HUES6 (cell line): ENCODE measurements around the gene LSM5.
"Not testable (repeated sequence)": the region's sequence is repeated elsewhere in the genome, so short reads cannot be mapped to it uniquely, and the experiment has no call there.

Source experiments
- H3K27ac ChIP-seq: 2 replicates; pipeline ENCODE4 v1.7.0; 2013; ENCODE audit warnings: low read depth, mild to moderate bottlenecking, low read length, inconsistent platforms
- H3K27me3 ChIP-seq: 2 replicates; pipeline ENCODE4 v1.6.1; 2013; ENCODE audit warnings: low read length; ENCODE audit not compliant: control insufficient read depth, insufficient read depth
- H3K36me3 ChIP-seq: 2 replicates; pipeline ENCODE4 v1.6.1; 2013; ENCODE audit warnings: low read length; ENCODE audit not compliant: control insufficient read depth, insufficient read depth
- H3K4me1 ChIP-seq: 2 replicates; pipeline ENCODE4 v1.6.1; 2013; ENCODE audit warnings: low read length; ENCODE audit not compliant: control insufficient read depth, insufficient read depth
- H3K4me3 ChIP-seq: 2 replicates; pipeline ENCODE4 v1.5.1; 2013; ENCODE audit warnings: low read depth, low read length
- H3K9ac ChIP-seq: one replicate; pipeline ENCODE4 v1.6.1; 2013; ENCODE audit warnings: mild to moderate bottlenecking, low read length
- H3K9me3 ChIP-seq: 2 replicates; pipeline ENCODE4 v1.6.1; 2013; ENCODE audit warnings: low read depth, low read length; ENCODE audit not compliant: control insufficient read depth, insufficient read depth

LSM5 gene

DNA sequence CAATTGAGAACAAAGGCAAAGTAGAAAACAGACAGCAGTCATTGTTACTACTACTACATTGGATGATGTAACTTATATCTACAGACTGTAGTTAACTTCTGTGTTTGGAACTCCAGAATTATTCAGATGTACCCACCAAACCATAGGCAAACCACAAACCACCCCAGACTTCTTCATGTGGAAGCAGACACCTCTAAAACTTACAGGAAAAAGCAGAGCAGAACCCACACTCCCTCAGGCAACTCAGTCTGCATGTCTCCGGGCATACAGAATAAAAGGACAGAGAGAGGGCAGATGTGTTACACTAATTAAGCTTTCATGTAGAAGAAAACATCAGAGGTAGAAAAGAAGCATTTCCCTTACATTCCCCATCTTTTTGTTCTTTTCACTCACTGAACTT lies 9.0 kb downstream of the LSM5 start:
- H3K4me3 ChIP-seq, result no peak overlapping the region
- no peaks in the 10 kb centered on the region for H3K9me3 ChIP-seq
- H3K9ac ChIP-seq, result no peak overlapping the region
- no peaks in the 10 kb centered on the region for H3K4me1 ChIP-seq
- no peak overlapping the region for H3K27ac ChIP-seq
- no peaks in the 10 kb centered on the region for H3K27me3 ChIP-seq
- peaks cover 2% of the 10 kb centered on the region for H3K36me3 ChIP-seq

DNA sequence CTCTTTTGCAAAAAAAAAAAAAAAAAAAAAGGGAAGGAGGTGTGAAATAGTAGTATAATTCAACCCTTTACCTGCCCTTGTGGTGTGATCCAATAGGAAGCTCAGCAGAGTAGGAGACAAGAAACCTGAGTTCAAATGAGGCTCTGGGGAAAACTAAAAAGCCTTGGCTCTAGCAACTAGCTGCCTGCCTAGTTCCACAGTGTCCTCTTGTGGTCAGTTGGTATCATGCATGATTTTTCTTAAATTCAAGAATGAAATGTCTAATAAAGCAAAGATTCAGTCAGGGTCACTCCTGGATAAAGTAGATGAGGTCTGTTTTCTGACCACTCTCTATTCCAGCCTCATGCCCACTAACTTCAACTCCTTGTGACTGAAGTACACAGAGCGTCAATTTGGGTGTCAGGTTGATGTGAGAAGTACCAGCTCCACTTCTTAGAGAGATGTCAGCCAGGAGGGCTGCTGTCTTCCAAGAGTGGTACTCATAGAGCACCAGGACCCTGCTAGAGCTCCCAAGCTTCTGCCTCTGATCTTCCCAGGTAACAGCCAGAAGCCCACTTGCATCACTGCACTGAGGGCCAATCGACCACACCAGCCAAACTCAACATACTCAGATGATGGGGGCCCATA lies 10.5 kb downstream of the LSM5 start:
- no peaks in the 10 kb centered on the region for H3K27me3 ChIP-seq
- H3K9ac ChIP-seq, result no peak overlapping the region
- no peaks in the 10 kb centered on the region for H3K4me1 ChIP-seq
- H3K36me3 ChIP-seq, result no peaks in the 10 kb centered on the region
- H3K27ac ChIP-seq, result no peak overlapping the region
- H3K4me3 ChIP-seq, result no peak overlapping the region
- no peaks in the 10 kb centered on the region for H3K9me3 ChIP-seq

DNA sequence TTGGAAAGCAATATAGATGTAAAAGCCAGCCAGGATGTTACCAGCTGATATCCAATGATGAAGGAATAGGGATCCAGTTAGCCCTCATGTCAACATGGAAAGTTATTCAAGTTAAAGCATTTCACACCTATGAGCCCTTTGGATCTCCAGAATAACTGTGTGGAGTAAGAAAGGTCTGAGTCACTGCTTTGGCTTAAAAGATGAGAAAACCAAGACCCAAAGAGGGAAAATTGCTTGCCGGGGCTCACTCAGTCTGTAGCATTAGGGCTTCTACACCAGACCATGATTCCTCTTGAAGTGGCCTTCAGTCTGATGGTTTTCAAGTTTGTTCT lies 12.6 kb downstream of the LSM5 start:
- no peaks in the 10 kb centered on the region for H3K36me3 ChIP-seq
- no peaks in the 10 kb centered on the region for H3K9me3 ChIP-seq
- no peak overlapping the region for H3K27ac ChIP-seq
- H3K4me3 ChIP-seq, result no peak overlapping the region
- H3K27me3 ChIP-seq, result no peaks in the 10 kb centered on the region
- no peak overlapping the region for H3K9ac ChIP-seq
- H3K4me1 ChIP-seq, result no peaks in the 10 kb centered on the region

DNA sequence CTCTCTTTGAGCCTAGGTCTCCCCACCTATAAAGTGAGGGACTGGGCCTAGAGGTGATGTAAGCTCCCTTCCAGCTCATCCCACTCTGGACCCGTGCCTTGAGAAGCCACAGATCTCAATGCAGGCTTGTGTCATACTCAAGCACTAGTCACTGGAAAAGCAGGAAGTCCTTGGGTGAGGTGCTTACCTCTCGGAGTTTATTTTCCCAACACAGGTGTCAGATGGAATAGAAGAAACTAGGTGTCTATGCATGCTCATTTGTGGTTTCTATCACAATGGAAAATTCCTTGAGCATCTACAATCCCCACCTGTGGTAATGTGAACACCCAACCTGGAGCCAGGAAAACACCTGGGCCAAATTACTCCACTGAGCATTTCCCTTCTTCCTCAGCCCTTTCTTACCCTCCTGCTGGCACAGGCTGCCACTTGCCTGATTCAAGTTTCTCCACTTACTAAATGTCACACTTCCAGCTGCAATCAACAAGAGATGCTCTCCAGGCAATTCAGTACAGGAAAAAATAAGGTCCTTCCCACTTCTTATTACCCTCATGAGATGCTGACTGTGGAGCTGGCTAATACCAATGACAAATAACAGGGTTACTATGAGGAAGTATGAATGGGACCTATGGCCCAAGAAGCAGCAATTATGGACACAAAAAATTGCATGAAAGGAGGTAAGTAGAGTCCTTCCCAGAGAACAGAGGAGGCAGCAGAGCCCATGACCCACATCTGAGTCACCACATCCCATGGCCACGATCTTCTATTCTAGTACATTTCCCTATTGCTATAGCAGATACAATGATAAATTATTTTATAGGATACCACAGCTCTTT lies 13.1 kb downstream of the LSM5 start:
- no peaks in the 10 kb centered on the region for H3K36me3 ChIP-seq
- 0 out of 2 replicates have a peak, but pooled peaks cover 1% of the 10 kb centered on the region for H3K9me3 ChIP-seq
- no peak overlapping the region for H3K9ac ChIP-seq
- no peaks in the 10 kb centered on the region for H3K4me1 ChIP-seq
- H3K27ac ChIP-seq, result no peak overlapping the region
- H3K4me3 ChIP-seq, result no peak overlapping the region
- no peaks in the 10 kb centered on the region for H3K27me3 ChIP-seq

DNA sequence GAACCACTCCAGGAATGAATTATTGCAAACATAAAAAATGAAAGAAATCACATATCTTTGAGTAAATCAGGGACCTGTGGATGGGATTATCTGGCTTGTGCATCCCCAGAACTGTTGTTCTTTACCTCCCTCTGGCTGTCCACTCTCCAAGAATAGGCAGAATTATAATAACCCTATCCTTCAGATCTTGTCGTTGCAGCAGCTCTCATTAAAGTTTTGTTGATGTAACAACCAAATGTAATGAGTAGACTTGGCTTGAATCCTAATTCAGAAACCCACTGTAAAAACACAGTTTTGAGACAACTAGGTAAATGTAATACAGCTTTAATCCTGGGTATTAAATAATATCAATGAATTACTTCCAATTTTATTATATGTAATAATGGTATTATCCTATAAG lies 16.2 kb downstream of the LSM5 start:
- H3K4me1 ChIP-seq, result no peaks in the 10 kb centered on the region
- no peak overlapping the region for H3K9ac ChIP-seq
- no peaks in the 10 kb centered on the region for H3K27me3 ChIP-seq
- H3K36me3 ChIP-seq, result no peaks in the 10 kb centered on the region
- 0 out of 2 replicates have a peak, but pooled peaks cover 4% of the 10 kb centered on the region for H3K9me3 ChIP-seq
- no peak overlapping the region for H3K27ac ChIP-seq
- H3K4me3 ChIP-seq, result no peak overlapping the region

DNA sequence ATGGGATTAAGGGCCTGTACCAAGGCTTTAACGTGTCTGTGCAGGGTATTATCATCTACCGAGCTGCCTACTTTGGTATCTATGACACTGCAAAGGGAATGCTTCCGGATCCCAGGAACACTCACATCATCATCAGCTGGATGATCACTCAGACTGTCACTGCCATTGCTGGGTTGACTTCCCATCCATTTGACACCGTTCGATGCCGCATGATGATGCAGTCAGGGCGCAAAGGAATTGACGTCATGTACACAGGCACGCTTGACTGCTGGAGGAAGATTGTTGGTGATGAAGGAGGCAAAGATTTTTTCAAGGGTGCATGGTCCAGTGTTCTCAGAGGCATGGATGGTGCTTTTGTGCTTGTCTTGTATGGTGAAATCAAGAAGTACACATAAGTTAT lies 18.2 kb downstream of the LSM5 start:
- Histone ChIP-seq H3K9me3 (0 out of 2 replicates have a peak, but pooled peaks cover 4% of the 10 kb centered on the region), H3K27ac (no peak overlapping the region), H3K9ac (no peak overlapping the region)

DNA sequence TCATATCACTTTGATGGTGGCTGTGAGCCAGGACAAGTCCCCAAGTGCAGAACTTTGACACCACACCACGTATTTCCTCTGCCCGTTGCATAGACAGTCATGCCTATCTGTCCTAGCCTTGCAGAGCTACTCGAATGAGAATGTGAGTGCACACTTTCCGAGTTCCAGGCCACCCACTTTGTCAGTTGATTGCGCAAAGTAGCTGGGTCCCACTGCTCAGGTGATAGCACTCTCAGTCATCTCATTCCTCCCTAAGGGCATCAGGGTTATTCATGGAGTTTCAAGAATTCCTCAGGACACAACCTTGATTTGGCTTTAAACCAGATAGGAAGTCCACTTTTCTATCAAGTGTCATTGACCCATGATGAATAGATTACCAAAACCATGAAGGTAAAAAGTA lies 19.3 kb downstream of the LSM5 start:
- H3K9me3 ChIP-seq, result 0 out of 2 replicates have a peak, but pooled peaks cover 4% of the 10 kb centered on the region
- no peaks in the 10 kb centered on the region for H3K36me3 ChIP-seq
- H3K27me3 ChIP-seq, result no peaks in the 10 kb centered on the region
- H3K27ac ChIP-seq, result no peak overlapping the region
- H3K4me3 ChIP-seq, result no peak overlapping the region
- H3K4me1 ChIP-seq, result no peaks in the 10 kb centered on the region
- no peak overlapping the region for H3K9ac ChIP-seq

More for the DNA sequence above, 18.2 kb downstream of the LSM5 start:
- Histone ChIP-seq H3K4me3 (no peak overlapping the region), H3K36me3 (no peaks in the 10 kb centered on the region), H3K27me3 (no peaks in the 10 kb centered on the region), H3K4me1 (no peaks in the 10 kb centered on the region)

DNA sequence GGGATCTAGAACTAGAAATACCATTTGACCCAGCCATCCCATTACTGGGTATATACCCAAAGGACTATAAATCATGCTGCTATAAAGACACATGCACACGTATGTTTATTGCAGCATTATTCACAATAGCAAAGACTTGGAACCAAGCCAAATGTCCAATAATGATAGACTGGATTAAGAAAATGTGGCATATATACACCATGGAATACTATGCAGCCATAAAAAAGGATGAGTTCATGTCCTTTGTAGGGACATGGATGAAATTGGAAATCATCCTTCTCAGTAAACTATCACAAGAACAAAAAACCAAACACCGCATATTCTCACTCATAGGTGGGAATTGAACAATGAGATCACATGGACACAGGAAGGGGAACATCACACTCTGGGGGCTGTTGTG lies 20.2 kb downstream of the LSM5 start:
- H3K9ac ChIP-seq, H3K36me3 ChIP-seq, H3K27me3 ChIP-seq, H3K4me1 ChIP-seq, H3K4me3 ChIP-seq, H3K9me3 ChIP-seq, H3K27ac ChIP-seq: not testable (repeated sequence)

DNA sequence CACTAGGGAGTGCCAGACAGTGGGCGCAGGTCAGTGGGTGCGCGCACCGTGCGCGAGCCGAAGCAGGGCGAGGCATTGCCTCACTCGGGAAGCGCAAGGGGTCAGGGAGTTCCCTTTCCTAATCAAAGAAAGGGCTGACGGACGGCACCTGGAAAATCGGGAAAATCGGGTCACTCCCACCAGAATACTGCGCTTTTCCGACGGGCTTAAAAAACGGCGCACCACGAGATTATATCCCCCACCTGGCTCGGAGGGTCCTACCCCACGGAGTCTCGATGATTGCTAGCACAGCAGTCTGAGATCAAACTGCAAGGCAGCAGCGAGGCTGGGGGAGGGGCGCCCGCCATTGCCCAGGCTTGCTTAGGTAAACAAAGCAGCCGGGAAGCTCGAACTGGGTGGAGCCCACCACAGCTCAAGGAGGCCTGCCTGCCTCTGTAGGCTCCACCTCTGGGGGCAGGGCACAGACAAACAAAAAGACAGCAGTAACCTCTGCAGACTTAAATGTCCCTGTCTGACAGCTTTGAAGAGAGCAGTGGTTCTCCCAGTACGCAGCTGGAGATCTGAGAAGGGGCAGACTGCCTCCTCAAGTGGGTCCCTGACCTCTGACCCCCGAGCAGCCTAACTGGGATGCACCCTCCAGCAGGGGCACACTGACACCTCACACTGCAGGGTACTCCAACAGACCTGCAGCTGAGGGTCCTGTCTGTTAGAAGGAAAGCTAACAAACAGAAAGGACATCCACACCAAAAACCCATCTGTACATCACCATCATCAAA lies 25.4 kb downstream of the LSM5 start:
- not testable (repeated sequence) for H3K27me3 ChIP-seq, H3K9me3 ChIP-seq, H3K36me3 ChIP-seq, H3K27ac ChIP-seq, H3K4me1 ChIP-seq
- peak overlapping the region; percentile 75 for H3K9ac ChIP-seq
- peak overlapping the region; percentile 60 for H3K4me3 ChIP-seq

DNA sequence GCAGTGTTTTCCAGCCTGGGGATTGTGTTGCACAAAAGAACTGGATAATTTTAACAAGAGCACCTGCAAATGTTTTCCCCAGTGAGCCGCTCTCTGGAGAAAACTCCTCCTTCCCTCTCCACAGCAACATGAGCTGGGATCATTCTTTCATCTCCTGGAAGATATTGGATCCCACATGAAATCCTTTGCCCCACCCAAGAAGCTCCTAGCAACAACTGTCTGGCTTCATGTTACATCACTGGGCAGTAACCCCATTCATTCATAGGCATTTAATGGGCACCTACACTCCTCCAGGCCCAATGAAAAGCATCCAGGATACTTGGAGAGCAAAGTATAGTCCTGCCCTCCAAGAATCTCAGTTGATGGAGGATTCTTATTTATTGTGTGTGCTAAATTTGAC lies 27.2 kb downstream of the LSM5 start:
- H3K9me3 ChIP-seq, result peaks cover 4% of the 10 kb centered on the region; the same call in 1 of the 2 replicates
- no peak overlapping the region for H3K9ac ChIP-seq
- H3K27ac ChIP-seq, result no peak overlapping the region
- no peaks in the 10 kb centered on the region for H3K4me1 ChIP-seq
- H3K27me3 ChIP-seq, result no peaks in the 10 kb centered on the region
- H3K36me3 ChIP-seq, result no peaks in the 10 kb centered on the region; the same call in 1 of the 2 replicates
- no peak overlapping the region for H3K4me3 ChIP-seq

DNA sequence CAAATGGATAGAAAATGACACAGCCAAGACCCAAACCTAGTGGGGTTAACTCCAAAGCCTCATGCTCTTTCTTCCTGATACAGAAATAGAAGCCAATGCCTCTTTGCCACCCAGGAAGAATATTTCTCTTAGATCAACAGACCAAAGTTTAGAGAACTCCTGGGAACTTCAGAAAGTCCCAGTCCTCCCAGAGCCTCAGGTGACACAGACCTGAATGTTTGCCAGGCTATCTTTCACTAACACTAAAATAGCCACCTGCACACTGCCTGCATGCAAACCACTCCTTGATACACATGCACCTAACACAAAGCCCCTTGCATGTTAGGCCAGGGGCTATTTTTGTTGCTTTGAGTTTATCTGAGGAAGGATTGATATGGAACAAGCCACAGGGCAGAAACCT lies 27.7 kb downstream of the LSM5 start:
- Histone ChIP-seq H3K4me1 (no peaks in the 10 kb centered on the region), H3K36me3 (no peaks in the 10 kb centered on the region; the same call in 1 of the 2 replicates), H3K27ac (no peak overlapping the region), H3K9me3 (peaks cover 5% of the 10 kb centered on the region; the same call in 1 of the 2 replicates), H3K4me3 (no peak overlapping the region), H3K9ac (no peak overlapping the region), H3K27me3 (no peaks in the 10 kb centered on the region)
